HG03097 (cell line): ENCODE measurements around the gene AMER1.

Experiments
- ATAC-seq: cut with Tn5 transposase; IDR thresholded peaks from one replicate; pipeline ENCODE4 v1.9.1; 2021; ENCODE audit not compliant: unreplicated experiment, low FRiP score

AMER1 gene

GRCh38 chrX:64186974-64187761, 18.3 kb downstream of the AMER1 start:
- no peak for ATAC-seq

GRCh38 chrX:64184396-64184795, 21.1 kb downstream of the AMER1 start:
- ATAC-seq = no peak

GRCh38 chrX:64182208-64182607, 23.3 kb downstream of the AMER1 start:
- no peak for ATAC-seq

GRCh38 chrX:64176876-64177275, 28.6 kb downstream of the AMER1 start:
- no peak for ATAC-seq

GRCh38 chrX:64169988-64170387, 35.5 kb downstream of the AMER1 start:
- no peak for ATAC-seq

- no peak for ATAC-seq
These were observed 52.7 kb downstream of the AMER1 start for GRCh38 chrX:64152857-64153256.

GRCh38 chrX:64151911-64152310, 53.6 kb downstream of the AMER1 start:
- no peak for ATAC-seq

- no peak for ATAC-seq
These were observed 54.7 kb downstream of the AMER1 start for GRCh38 chrX:64150775-64151174.
